T-cell (primary cell): ENCODE measurements around the gene ZFYVE27. TPM values are rescaled to one million over a fixed set of nuclear protein-coding genes. Genes with fewer than 3 reads are reported as not detected.

Experiments
- ATAC-seq, 4 experiments: fragments of 200-7000 bp in 3 of 4; fragments of 150-1000 bp in 1 of 4; cut with Tn5 transposase; replicated peaks in 1 of 4; 1 replicate in 3 of 4; 2 replicates in 1 of 4; pipeline ENCODE4 v1.10.0; 2021; ENCODE audit warnings: moderate library complexity in 3 of 4, mild to moderate bottlenecking in 2 of 4, moderate number of reproducible peaks in 1 of 4
- CTCF ChIA-PET, 2 donors: fragments of 300-600 bp; sonication (Branson Sonifier 250); formaldehyde crosslinking; loops; one replicate each; lab custom pipeline; 2022; ENCODE audit warnings: antibody characterized with exemption in 2 of 2; lab: Charles Lee
- POLR2A ChIA-PET, 2 donors: fragments of 300-600 bp; sonication (Branson Sonifier 250); formaldehyde crosslinking; loops; one replicate each; lab custom pipeline; 2022; ENCODE audit warnings: antibody characterized with exemption in 2 of 2; lab: Charles Lee
- DNase-seq, 35 experiments: peaks; one replicate each; pipeline versions ENCODE4 v3.0.0 to v3.0.0-alpha.2; 2013 to 2023
- H3K27ac ChIP-seq: one replicate; pipeline ENCODE4 v1.5.1; 2013; ENCODE audit warnings: low read length
- H3K27me3 ChIP-seq, 2 experiments: replicated peaks in 1 of 2; 1 replicate in 1 of 2; 2 replicates in 1 of 2; pipeline versions ENCODE4 v1.6.1 to v1.7.0; 2013; ENCODE audit warnings: low read length in 1 of 2, mixed read lengths in 1 of 2; ENCODE audit not compliant: control insufficient read depth in 2 of 2, insufficient read depth in 2 of 2; ENCODE audit errors: extremely low read depth in 1 of 2
- H3K36me3 ChIP-seq, 2 donors: 1 replicate in 1 of 2; 2 replicates in 1 of 2; pipeline versions ENCODE4 v1.6.1 to v1.7.0; 2013; ENCODE audit warnings: low read length in 1 of 2; ENCODE audit not compliant: control insufficient read depth in 2 of 2, insufficient read depth in 1 of 2; ENCODE audit errors: extremely low read depth in 1 of 2
- H3K4me1 ChIP-seq, 2 experiments: 1 replicate in 1 of 2; 2 replicates in 1 of 2; pipeline versions ENCODE4 v1.6.1 to v1.7.0; 2013; ENCODE audit warnings: low read length in 2 of 2, mixed read lengths in 1 of 2; ENCODE audit not compliant: insufficient read depth in 2 of 2, control insufficient read depth in 1 of 2; ENCODE audit errors: extremely low read depth in 1 of 2
- H3K4me3 ChIP-seq, 2 donors: 1 replicate in 1 of 2; 2 replicates in 1 of 2; pipeline versions ENCODE4 v1.5.1 to v1.7.0; 2013; ENCODE audit warnings: mild to moderate bottlenecking in 2 of 2, low read length in 1 of 2, moderate library complexity in 1 of 2; ENCODE audit not compliant: control insufficient read depth in 1 of 2; ENCODE audit errors: extremely low read depth in 1 of 2
- H3K9me3 ChIP-seq: 2 replicates; pipeline ENCODE4 v1.7.0; 2013
- H3K27ac Mint-ChIP-seq, 2 donors: one replicate each; pipeline ENCODE4 v1.8.0; 2020 to 2021; ENCODE audit warnings: mild to moderate bottlenecking in 2 of 2, mixed read lengths in 2 of 2
- H3K27me3 Mint-ChIP-seq, 2 donors: one replicate each; pipeline ENCODE4 v1.8.0; 2021 to 2022; ENCODE audit warnings: mixed read lengths in 2 of 2
- H3K36me3 Mint-ChIP-seq: one replicate; pipeline ENCODE4 v1.8.0; 2021; ENCODE audit warnings: mixed read lengths
- H3K4me1 Mint-ChIP-seq, 3 donors: one replicate each; pipeline ENCODE4 v1.8.0; 2020 to 2022; ENCODE audit warnings: mixed read lengths in 3 of 3, mild to moderate bottlenecking in 1 of 3
- H3K4me3 Mint-ChIP-seq, 3 donors: one replicate each; pipeline ENCODE4 v1.8.0; 2020 to 2022; ENCODE audit warnings: mild to moderate bottlenecking in 3 of 3, mixed read lengths in 3 of 3, moderate library complexity in 3 of 3
- H3K9me3 Mint-ChIP-seq, 3 donors: one replicate each; pipeline ENCODE4 v1.8.0; 2020 to 2022; ENCODE audit warnings: mixed read lengths in 3 of 3
- WGBS: methylation state at CpG from one replicate; pipeline ENCODE4 v1.1.5; 2013; ENCODE audit warnings: missing lambda C conversion rate; ENCODE audit not compliant: insufficient coverage; 5-methylcytosine and 5-hydroxymethylcytosine counted together
- total RNA-seq, 35 experiments: library from RNA in 6 of 35; stranded (reverse) in 6 of 35; fragments of 120-200 nt in 1 of 35; gene quantifications; one replicate each; pipeline versions ENCODE4 v1.2.1 to v1.2.4 and lab custom pipeline; 2013 to 2026

Gene ZFYVE27
- total RNA-seq, 5 donors from 2014 or later (not counting 1 experiment from before 2014, with no cell fraction given) = 57.6 to 68.0 (median 60.0) TPM

- no peaks in the 10 kb centered on the region for H3K9me3 Mint-ChIP-seq
- Histone ChIP-seq H3K4me1 (peaks cover 0 to 6% of the 10 kb centered on the region in 2 experiments), H3K27ac (no peak overlapping the region), H3K4me3 (no peak overlapping the region), H3K27me3 (peaks cover 0 to 11% of the 10 kb centered on the region in 2 experiments), H3K36me3 (no peaks in the 10 kb centered on the region), H3K9me3 (no peaks in the 10 kb centered on the region)
- H3K27me3 Mint-ChIP-seq = peaks cover 0 to 7% of the 10 kb centered on the region in 2 donors
- WGBS = no CpG with 5 or more reads among the region's 2 CpGs
- POLR2A ChIA-PET = no interaction called here
- CTCF ChIA-PET = interaction anchor here (1.4 to 1.6 kb wide), 2 partner anchors 10 to 11 kb away, joined by 3 to 6 read pairs; no protein-coding TSS in a partner anchor
- H3K36me3 Mint-ChIP-seq = no peaks in the 10 kb centered on the region
- no peak overlapping the region for H3K4me3 Mint-ChIP-seq
- H3K27ac Mint-ChIP-seq = no peak overlapping the region
- DNase-seq = no peak
- peaks cover 0 to 5% (median 3%) of the 10 kb centered on the region in 3 donors for H3K4me1 Mint-ChIP-seq
- no peak for ATAC-seq
Measured at GRCh38 chr10:97719602-97720001, 17.3 kb upstream of the ZFYVE27 start.

DNA sequence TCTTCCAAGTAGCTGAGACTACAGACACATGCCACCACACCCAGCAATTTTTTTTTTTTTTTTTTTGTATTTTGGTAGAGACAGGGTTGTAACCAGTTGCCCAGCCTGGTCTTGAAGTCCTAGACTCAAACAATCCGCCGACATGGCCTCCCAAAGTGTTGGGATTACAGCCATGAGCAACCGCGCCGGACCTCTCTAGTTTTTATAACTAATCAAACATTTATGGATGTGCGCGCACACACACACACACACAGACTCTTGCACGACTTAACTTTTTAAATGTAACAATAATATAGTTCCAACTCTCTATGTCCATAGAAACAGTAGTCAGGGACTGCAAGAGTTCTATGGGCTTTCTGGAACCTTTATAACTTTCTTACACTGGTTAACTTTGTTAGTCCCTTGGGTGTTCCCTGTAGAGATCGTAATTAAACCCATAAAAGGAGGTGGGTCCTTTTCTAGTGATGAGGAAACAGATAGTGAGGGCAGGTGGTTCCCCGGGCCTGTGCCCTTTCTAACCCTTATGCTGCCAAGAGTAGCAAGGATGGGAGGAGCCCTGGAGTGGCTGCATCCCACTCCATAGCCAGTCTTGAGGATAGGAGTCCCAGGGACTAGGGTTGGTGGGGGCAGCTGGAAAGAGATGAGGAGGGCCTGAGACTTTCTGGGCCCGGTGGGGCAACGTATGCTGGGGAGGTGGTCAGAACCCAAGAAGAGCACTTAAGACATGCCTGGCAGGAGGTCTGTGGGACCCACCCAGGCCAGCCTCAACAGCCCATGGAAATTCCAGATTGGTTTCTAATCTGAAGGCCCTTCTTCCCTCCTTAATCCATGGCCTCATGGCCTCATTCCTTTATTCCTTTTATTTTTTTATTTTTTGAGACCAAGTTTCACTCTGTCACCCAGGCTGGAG is 14.8 kb upstream of the ZFYVE27 start:
- Mint-ChIP-seq H3K27ac (no peak overlapping the region), H3K4me3 (no peak overlapping the region), H3K36me3 (no peaks in the 10 kb centered on the region), H3K4me1 (no peaks in the 10 kb centered on the region), H3K9me3 (no peaks in the 10 kb centered on the region), H3K27me3 (peaks cover 0 to 13% of the 10 kb centered on the region in 2 donors)
- POLR2A ChIA-PET = no interaction called here
- DNase-seq = no peak
- Histone ChIP-seq H3K9me3 (no peaks in the 10 kb centered on the region), H3K4me3 (no peak overlapping the region), H3K27me3 (peaks cover 0 to 8% of the 10 kb centered on the region in 2 experiments), H3K27ac (no peak overlapping the region), H3K36me3 (no peaks in the 10 kb centered on the region), H3K4me1 (no peaks in the 10 kb centered on the region)
- CTCF ChIA-PET = no interaction called here
- WGBS = 94% methylated on average over 2 of the region's 12 CpGs
- ATAC-seq = no peak

GRCh38 chr10:97723001-97723400 is 13.9 kb upstream of the ZFYVE27 start:
- no peaks in the 10 kb centered on the region for H3K36me3 ChIP-seq
- no peaks in the 10 kb centered on the region for H3K4me1 ChIP-seq
- Mint-ChIP-seq H3K4me3 (no peak overlapping the region), H3K27ac (no peak overlapping the region), H3K9me3 (no peaks in the 10 kb centered on the region), H3K36me3 (no peaks in the 10 kb centered on the region), H3K27me3 (peaks cover 0 to 16% of the 10 kb centered on the region in 2 donors), H3K4me1 (no peaks in the 10 kb centered on the region)
- no peak for DNase-seq
- no peak overlapping the region for H3K27ac ChIP-seq
- CTCF ChIA-PET = interaction anchor here in 1 of 2 donors (1.2 kb wide), 1 partner anchor 17 kb away, joined by 3 read pairs; no protein-coding TSS in a partner anchor
- H3K9me3 ChIP-seq = no peaks in the 10 kb centered on the region
- no peak overlapping the region for H3K4me3 ChIP-seq
- H3K27me3 ChIP-seq = peaks cover 0 to 7% of the 10 kb centered on the region in 2 experiments
- POLR2A ChIA-PET = no interaction called here
- 55% methylated on average over 2 of the region's 3 CpGs for WGBS
- no peak for ATAC-seq

- Mint-ChIP-seq H3K9me3 (no peaks in the 10 kb centered on the region), H3K4me1 (no peaks in the 10 kb centered on the region), H3K27ac (no peak overlapping the region), H3K4me3 (no peak overlapping the region), H3K27me3 (peaks cover 0 to 20% of the 10 kb centered on the region in 2 donors), H3K36me3 (no peaks in the 10 kb centered on the region)
- WGBS = 50% methylated on average over 1 of the region's 5 CpGs
- ATAC-seq = no peak
- ChIA-PET CTCF (interaction anchor here (0.5 to 2.7 kb wide), 9 partner anchors 11 to 384 kb away, joined by 3 to 9 read pairs (median 3); partner anchors contain the start of gene ZFYVE27 (in 1 of the 2)), POLR2A (interaction anchor here (0.6 to 0.7 kb wide), 3 partner anchors 12 to 138 kb away, joined by 3 to 7 read pairs (median 3); partner anchors contain the start of genes AVPI1 (in 1 of the 2) and ZFYVE27 (in 1 of the 2))
- Histone ChIP-seq H3K36me3 (no peaks in the 10 kb centered on the region), H3K9me3 (no peaks in the 10 kb centered on the region), H3K4me1 (no peaks in the 10 kb centered on the region), H3K4me3 (no peak overlapping the region), H3K27ac (no peak overlapping the region), H3K27me3 (peaks cover 0 to 7% of the 10 kb centered on the region in 2 experiments)
- no peak for DNase-seq
Measured at GRCh38 chr10:97724341-97724941, 12.5 kb upstream of the ZFYVE27 start.

DNA sequence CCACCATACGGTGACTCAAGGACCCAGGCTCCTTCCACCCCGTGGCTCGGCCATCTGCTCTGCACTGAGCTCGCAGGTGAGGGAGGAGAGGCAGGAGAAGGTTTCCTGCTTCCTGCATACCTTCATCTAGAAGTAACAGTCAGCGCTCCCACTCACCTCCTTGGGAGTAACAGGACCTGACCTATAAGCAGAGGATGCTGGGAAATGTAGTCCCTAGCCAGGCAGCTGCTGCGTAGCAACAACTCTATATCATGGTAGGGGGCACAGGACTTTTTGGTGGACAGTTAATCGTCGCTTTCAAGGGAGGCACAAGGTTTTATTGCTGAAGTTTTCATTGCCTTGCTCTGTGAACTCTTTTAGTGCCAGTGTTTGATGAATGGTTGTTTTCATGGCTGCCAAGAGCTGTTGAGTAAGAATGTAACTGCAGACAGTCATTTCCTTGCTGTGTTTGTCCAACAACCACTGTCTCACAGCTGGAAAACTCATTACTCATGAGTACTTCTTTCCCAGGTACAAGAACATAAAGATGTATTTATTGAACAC is 10.2 kb upstream of the ZFYVE27 start:
- ChIA-PET CTCF (interaction anchor here (0.8 to 1.3 kb wide), 2 partner anchors 8 to 50 kb away, joined by 3 read pairs; no protein-coding TSS in a partner anchor), POLR2A (interaction anchor here in 1 of 2 donors (0.8 kb wide), 1 partner anchor 20 kb away, joined by 3 read pairs; no protein-coding TSS in a partner anchor)
- Mint-ChIP-seq H3K9me3 (no peaks in the 10 kb centered on the region), H3K27ac (no peak overlapping the region), H3K4me3 (no peak overlapping the region), H3K27me3 (peaks cover 0 to 22% of the 10 kb centered on the region in 2 donors), H3K4me1 (no peaks in the 10 kb centered on the region), H3K36me3 (no peaks in the 10 kb centered on the region)
- H3K4me1 ChIP-seq = no peaks in the 10 kb centered on the region
- no peaks in the 10 kb centered on the region for H3K36me3 ChIP-seq
- WGBS = 100% methylated on average over 2 of the region's 8 CpGs
- H3K27ac ChIP-seq = no peak overlapping the region
- peaks cover 0 to 16% of the 10 kb centered on the region in 2 experiments for H3K27me3 ChIP-seq
- no peaks in the 10 kb centered on the region for H3K9me3 ChIP-seq
- no peak overlapping the region for H3K4me3 ChIP-seq
- ATAC-seq = no peak
- DNase-seq = no peak

GRCh38 chr10:97729014-97729413 is 7.9 kb upstream of the ZFYVE27 start:
- H3K9me3 Mint-ChIP-seq = no peaks in the 10 kb centered on the region
- H3K27me3 ChIP-seq = peaks cover 0 to 16% of the 10 kb centered on the region in 2 experiments
- no peaks in the 10 kb centered on the region for H3K4me1 Mint-ChIP-seq
- DNase-seq (no peak), ATAC-seq (no peak)
- no peak overlapping the region for H3K27ac Mint-ChIP-seq
- ChIA-PET CTCF (interaction anchor here in 1 of 2 donors (1.3 to 2.9 kb wide), 2 partner anchors 20 to 27 kb away, joined by 5 to 13 read pairs; no protein-coding TSS in a partner anchor), POLR2A (interaction anchor here in 1 of 2 donors (0.6 kb wide), 1 partner anchor 17 kb away, joined by 6 read pairs; no protein-coding TSS in a partner anchor)
- H3K4me3 ChIP-seq = no peak overlapping the region
- WGBS = 70% methylated on average over 1 of the region's 5 CpGs
- H3K27ac ChIP-seq = no peak overlapping the region
- H3K36me3 ChIP-seq = no peaks in the 10 kb centered on the region
- no peak overlapping the region for H3K4me3 Mint-ChIP-seq
- peaks cover 0 to 23% of the 10 kb centered on the region in 2 donors for H3K27me3 Mint-ChIP-seq
- no peaks in the 10 kb centered on the region for H3K36me3 Mint-ChIP-seq
- H3K4me1 ChIP-seq = no peaks in the 10 kb centered on the region
- H3K9me3 ChIP-seq = no peaks in the 10 kb centered on the region
